Activated T-cell treated with anti-CD3 and anti-CD28 coated beads, Interleukin-2, amount 50 U/mL, for 24 hours (primary cell): ENCODE measurements around the gene ZNF45.
A peak's percentile ranks its signal among the peaks of the same experiment; 100 is the strongest.

Experiments used
- DNase-seq: peaks from one replicate; pipeline ENCODE4 v3.0.0-alpha.2; 2020
- H3K27ac Mint-ChIP-seq: 2 replicates; pipeline ENCODE4 v1.8.0; 2020; ENCODE audit warnings: mild to moderate bottlenecking, mixed read lengths
- H3K27me3 Mint-ChIP-seq: 2 replicates; pipeline ENCODE4 v1.8.0; 2020; ENCODE audit warnings: mixed read lengths
- H3K36me3 Mint-ChIP-seq: 2 replicates; pipeline ENCODE4 v1.8.0; 2020; ENCODE audit warnings: low read depth, mixed read lengths
- H3K4me1 Mint-ChIP-seq: 2 replicates; pipeline ENCODE4 v1.8.0; 2020; ENCODE audit warnings: low read depth, mixed read lengths
- H3K4me3 Mint-ChIP-seq: 2 replicates; pipeline ENCODE4 v1.8.0; 2020; ENCODE audit warnings: mild to moderate bottlenecking, moderate library complexity, mixed read lengths
- H3K9me3 Mint-ChIP-seq: 2 replicates; pipeline ENCODE4 v1.8.0; 2020; ENCODE audit warnings: mixed read lengths

ZNF45 gene

DNA sequence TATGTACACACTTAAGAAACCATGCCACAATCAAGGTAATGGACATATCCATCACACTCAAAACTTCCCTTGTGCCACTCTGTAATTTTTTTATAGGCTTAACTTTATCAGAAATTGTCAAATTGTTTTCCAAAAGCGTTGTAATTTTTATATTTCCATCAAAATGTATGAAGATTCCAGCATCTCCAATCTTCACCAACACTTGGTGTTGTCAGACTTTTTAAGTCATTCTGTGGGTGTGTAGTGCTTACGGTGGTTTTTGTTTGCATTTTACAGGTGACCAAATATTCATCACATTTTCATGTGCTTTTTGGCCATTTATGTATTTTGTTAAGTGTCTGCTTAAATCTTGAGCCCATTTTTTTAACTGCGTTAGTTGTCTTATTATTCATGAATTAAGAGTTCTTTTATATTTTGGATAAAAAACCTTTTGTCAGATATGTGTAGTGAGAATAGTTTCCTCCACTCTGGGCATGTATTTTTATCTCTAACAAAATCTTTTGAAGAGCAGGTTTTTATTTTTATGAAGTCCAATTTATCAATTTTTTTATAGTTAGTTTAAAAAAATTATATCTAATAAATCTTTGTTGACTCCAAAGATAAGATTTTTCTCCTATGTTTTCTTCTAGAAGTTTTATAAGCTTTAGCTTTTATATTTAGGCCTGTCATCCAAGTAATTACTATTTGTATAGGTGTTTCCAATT lies 4.6 kb upstream of the ZNF45 start:
- Mint-ChIP-seq H3K36me3 (peaks cover 6% of the 10 kb centered on the region), H3K27me3 (peaks cover 11% of the 10 kb centered on the region)

DNA sequence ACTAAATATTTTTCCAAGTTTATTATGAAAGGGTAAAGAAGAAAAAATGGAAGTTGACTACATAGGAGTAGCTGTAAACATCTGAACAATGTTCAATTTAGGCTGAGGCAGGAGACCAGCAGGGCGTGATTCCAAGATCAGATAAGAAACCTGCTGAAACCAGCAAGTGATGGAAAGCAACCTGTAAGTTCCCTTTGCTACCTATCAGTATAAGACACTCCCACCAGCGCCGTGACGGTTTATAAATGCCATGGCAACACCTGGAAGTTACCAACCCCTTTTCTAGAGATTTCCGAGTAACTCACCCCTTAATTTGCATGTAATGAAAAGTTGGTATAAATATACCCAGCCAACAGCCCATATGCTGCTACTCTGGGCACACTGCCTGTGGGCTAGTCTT lies 1.1 kb upstream of the ZNF45 start:
- H3K4me1 Mint-ChIP-seq, result peaks cover 29% of the 10 kb centered on the region
- no peak for DNase-seq
- H3K36me3 Mint-ChIP-seq, result peaks cover 37% of the 10 kb centered on the region
- H3K27ac Mint-ChIP-seq, result no peak overlapping the region
- peaks cover 15% of the 10 kb centered on the region for H3K9me3 Mint-ChIP-seq
- no peak overlapping the region for H3K4me3 Mint-ChIP-seq
- H3K27me3 Mint-ChIP-seq, result peaks cover 6% of the 10 kb centered on the region

More for the DNA sequence above, 4.6 kb upstream of the ZNF45 start:
- peaks cover 23% of the 10 kb centered on the region for H3K9me3 Mint-ChIP-seq
- no peak overlapping the region for H3K4me3 Mint-ChIP-seq
- DNase-seq, result no peak
- no peak overlapping the region for H3K27ac Mint-ChIP-seq
- H3K4me1 Mint-ChIP-seq, result peaks cover 8% of the 10 kb centered on the region

DNA sequence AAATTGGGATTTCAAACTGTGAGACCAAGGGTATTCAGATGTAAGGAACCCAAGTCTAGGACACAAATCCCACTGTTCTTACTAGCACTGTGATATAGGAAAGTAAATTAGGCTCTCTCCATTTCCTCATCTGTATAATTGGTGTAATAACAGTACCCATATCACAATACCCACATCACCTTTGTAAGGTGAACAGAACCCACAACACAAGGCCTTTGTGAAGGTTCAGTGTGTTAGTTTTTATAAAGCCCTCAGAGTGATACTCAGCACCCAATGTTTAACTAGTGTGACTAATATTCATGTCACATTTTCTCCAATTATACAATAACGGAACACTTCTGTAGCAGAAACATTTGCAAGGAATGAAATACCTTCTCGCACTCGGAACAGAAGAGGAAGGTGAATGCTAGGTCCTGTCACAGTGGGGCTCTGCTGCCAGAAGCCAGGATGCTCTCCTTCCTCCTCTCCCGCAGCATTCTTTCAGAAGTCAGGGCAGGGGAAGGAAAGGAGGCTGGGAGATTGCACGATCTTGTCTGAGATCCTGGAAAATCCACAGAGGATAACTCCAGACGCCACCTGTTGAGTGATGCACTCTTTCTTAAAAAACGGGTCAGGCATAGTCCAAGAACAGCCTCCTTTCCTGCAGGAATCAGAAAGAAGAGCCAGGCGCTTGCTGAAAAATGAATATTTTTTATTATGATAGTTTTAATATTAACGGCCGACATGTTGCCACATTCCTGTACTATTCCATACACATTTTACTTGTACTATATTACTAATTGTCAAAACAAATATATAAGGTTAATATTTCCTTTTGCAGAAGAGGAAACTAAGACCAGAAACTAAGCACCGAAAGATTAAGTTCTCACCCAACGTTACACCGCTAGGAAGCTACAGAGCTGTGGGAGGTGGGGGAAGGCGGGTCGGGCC lies 762 bp downstream of the ZNF45 start:
- peak overlapping the region; percentile 93 for H3K4me3 Mint-ChIP-seq
- H3K27me3 Mint-ChIP-seq, result no peaks in the 10 kb centered on the region
- peak overlapping the region; percentile 96 for H3K27ac Mint-ChIP-seq
- peaks cover 56% of the 10 kb centered on the region for H3K36me3 Mint-ChIP-seq
- DNase-seq, result no peak
- H3K9me3 Mint-ChIP-seq, result peaks cover 9% of the 10 kb centered on the region
- H3K4me1 Mint-ChIP-seq, result peaks cover 32% of the 10 kb centered on the region

DNA sequence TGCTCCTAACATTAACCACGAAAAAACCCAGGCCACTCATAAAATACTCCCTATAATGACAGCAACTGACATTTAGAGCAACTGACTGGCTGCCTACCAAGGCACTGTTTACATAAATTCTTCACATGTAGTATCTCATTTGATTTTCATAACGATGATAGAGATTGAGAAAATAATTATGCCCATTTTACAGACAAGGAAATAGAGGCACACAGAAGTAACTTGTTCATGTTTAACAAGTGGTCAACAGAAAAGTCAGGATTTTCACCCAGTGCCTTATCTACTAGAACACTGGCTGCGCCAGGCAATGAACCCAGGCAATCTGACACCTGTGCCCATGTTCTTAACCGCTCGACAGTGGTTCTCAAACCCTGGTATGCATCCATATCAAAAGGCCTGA lies 6.3 kb downstream of the ZNF45 start:
- H3K4me3 Mint-ChIP-seq, result no peak overlapping the region

DNA sequence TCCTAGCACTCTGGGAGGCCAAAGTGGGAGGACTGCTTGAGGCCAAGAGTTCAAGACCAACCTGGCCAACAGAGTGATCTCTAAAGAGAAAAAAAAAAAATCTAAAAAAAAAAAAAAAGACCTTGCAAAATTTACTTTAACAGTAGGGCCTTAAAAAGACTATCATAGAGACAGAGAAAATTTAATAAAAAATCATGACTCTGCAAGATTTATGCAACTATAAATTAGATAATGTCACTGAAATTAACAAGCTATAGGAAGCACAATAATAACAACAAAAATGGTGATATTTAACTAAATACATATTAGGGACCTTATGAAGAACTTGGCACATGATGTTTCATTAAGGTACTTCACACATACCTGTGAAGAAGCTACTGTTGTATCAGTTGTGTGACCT lies 11.2 kb downstream of the ZNF45 start:
- no peak overlapping the region for H3K27ac Mint-ChIP-seq
- no peaks in the 10 kb centered on the region for H3K27me3 Mint-ChIP-seq
- DNase-seq, result no peak
- no peaks in the 10 kb centered on the region for H3K4me1 Mint-ChIP-seq
- H3K9me3 Mint-ChIP-seq, result peaks cover 64% of the 10 kb centered on the region
- peaks cover 100% of the 10 kb centered on the region for H3K36me3 Mint-ChIP-seq
- H3K4me3 Mint-ChIP-seq, result no peak overlapping the region

More for the DNA sequence above, 6.3 kb downstream of the ZNF45 start:
- H3K9me3 Mint-ChIP-seq, result peaks cover 37% of the 10 kb centered on the region
- H3K27ac Mint-ChIP-seq, result no peak overlapping the region
- no peaks in the 10 kb centered on the region for H3K27me3 Mint-ChIP-seq
- H3K4me1 Mint-ChIP-seq, result peaks cover 17% of the 10 kb centered on the region
- no peak for DNase-seq
- peaks cover 96% of the 10 kb centered on the region for H3K36me3 Mint-ChIP-seq

DNA sequence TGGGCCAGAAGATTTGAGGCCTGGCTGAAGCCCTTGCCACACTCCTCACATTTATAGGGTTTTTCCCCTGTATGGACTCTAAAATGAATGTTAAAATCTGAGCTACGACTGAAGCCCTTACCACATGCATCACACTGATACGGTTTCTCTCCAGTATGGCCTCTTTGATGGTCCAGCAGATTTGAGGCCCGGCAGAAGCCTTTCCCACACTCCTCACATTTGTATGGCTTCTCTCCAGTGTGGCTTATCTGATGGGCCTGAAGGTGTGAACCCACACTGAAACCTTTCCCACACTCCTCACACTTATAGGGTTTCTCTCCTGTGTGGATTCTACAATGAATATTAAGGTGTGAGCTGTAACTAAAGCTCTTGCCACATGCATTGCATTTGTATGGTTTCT lies 21.0 kb downstream of the ZNF45 start:
- H3K36me3 Mint-ChIP-seq, result peaks cover 96% of the 10 kb centered on the region
- H3K4me1 Mint-ChIP-seq, result no peaks in the 10 kb centered on the region
- peaks cover 91% of the 10 kb centered on the region for H3K9me3 Mint-ChIP-seq

DNA sequence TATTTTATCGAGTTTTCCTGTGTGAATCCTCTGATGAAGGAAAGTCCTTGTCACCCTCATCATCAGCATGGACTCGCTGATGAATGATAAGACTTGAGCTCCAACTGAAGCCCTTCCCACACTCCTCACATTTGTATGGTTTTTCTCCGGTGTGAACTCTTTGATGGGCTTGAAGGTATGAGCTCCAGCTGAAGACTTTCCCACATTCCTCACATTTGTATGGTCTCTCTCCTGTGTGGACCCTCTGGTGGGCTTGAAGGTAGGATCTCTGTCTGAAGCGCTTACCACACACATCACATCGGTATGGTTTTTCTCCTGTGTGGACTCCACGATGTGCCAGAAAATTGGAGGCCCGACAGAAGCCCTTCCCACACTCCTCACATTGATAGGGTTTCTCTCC lies 21.7 kb downstream of the ZNF45 start:
- Mint-ChIP-seq H3K9me3 (peaks cover 89% of the 10 kb centered on the region), H3K36me3 (peaks cover 91% of the 10 kb centered on the region)

More for the DNA sequence above, 21.0 kb downstream of the ZNF45 start:
- H3K27ac Mint-ChIP-seq, result no peak overlapping the region
- H3K4me3 Mint-ChIP-seq, result no peak overlapping the region
- no peak for DNase-seq
- H3K27me3 Mint-ChIP-seq, result no peaks in the 10 kb centered on the region

DNA sequence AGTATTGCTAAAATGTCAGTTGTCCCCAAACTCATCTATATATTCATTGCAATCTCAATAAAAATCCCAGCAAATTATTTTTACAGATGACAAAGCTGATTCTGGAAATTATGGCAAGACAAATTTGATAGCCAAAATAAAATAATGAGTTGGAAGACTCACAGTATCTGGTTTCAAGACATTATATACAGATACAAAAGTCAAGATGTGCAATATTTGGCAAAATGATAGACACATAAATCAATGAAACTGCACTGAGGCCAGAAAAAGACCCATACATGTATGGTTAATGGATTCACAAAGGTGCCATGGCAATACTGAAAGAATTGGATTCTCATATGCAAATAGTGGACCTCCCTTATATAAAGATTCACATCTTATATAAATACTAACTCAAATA lies 24.2 kb downstream of the ZNF45 start:
- peaks cover 85% of the 10 kb centered on the region for H3K36me3 Mint-ChIP-seq
- H3K4me3 Mint-ChIP-seq, result no peak overlapping the region
- H3K4me1 Mint-ChIP-seq, result no peaks in the 10 kb centered on the region
- no peak overlapping the region for H3K27ac Mint-ChIP-seq
- H3K9me3 Mint-ChIP-seq, result peaks cover 91% of the 10 kb centered on the region
- no peaks in the 10 kb centered on the region for H3K27me3 Mint-ChIP-seq
- DNase-seq, result no peak

More for the DNA sequence above, 21.7 kb downstream of the ZNF45 start:
- H3K4me1 Mint-ChIP-seq, result no peaks in the 10 kb centered on the region
- no peak overlapping the region for H3K4me3 Mint-ChIP-seq
- no peaks in the 10 kb centered on the region for H3K27me3 Mint-ChIP-seq
- H3K27ac Mint-ChIP-seq, result no peak overlapping the region
- DNase-seq, result no peak

DNA sequence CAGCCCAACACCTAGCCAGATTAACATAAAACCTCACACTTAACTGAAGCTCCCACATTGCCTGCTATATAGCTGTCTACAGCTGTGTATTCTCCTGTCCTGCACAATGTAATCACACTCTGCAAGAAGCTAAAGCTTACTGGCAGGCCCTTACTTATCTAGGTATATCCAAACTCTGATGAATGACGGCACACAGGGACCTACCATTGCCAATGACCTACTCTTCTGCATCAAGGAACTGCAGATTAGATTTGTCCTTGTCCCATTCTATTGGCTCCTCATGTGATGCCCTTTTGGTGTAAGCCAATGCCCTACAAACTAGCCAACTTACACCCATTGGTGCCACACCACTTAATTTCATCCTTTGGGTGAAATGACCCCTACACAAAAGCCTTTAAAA lies 26.4 kb downstream of the ZNF45 start:
- Mint-ChIP-seq H3K9me3 (peaks cover 85% of the 10 kb centered on the region), H3K36me3 (peaks cover 78% of the 10 kb centered on the region), H3K27me3 (no peaks in the 10 kb centered on the region), H3K27ac (no peak overlapping the region), H3K4me1 (no peaks in the 10 kb centered on the region), H3K4me3 (no peak overlapping the region)
- DNase-seq, result no peak

DNA sequence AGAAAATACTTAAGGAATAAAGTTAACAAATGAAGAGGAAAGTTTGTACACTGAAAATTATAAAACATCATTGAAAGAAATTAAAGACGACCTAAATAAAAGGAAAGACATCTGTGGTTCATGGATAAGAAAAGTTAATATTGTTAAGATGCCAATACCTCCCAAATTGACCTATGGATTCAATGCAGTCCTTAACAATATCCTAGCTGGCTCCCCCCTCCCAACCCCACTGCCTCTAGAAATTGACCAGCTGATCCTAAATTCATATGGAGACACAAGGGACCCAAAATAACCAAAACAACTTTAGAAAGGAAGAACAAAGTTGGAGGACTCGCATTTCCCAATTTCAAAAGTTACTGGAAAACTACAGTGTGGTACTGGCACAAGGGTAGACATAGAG lies 28.3 kb downstream of the ZNF45 start:
- H3K27ac Mint-ChIP-seq, result no peak overlapping the region
- no peaks in the 10 kb centered on the region for H3K27me3 Mint-ChIP-seq
- no peak for DNase-seq
- peaks cover 8% of the 10 kb centered on the region for H3K4me1 Mint-ChIP-seq
- peaks cover 75% of the 10 kb centered on the region for H3K36me3 Mint-ChIP-seq
- peaks cover 77% of the 10 kb centered on the region for H3K9me3 Mint-ChIP-seq
- H3K4me3 Mint-ChIP-seq, result no peak overlapping the region

DNA sequence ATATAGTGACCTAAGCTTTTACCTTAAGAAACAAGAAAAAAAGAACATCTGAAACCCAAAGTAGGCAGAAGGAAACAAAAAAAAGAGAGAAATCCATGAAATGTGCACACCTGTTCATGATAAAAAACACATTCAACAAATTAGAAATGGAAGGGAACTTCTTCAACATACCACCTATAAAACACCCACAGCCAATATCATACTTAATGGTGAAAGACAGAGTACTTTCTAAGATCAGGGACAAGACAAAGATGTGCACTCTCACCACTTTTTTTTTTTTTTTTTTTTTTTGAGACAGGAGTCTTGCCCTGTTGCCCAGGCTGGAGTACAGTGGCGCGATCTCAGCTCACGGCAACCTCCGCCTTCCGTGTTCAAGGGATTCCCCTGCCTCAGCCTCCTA lies 29.2 kb downstream of the ZNF45 start:
- no peak for DNase-seq
- Mint-ChIP-seq H3K9me3 (peaks cover 75% of the 10 kb centered on the region), H3K4me3 (no peak overlapping the region), H3K27me3 (no peaks in the 10 kb centered on the region), H3K4me1 (peaks cover 16% of the 10 kb centered on the region), H3K27ac (no peak overlapping the region), H3K36me3 (peaks cover 75% of the 10 kb centered on the region)

DNA sequence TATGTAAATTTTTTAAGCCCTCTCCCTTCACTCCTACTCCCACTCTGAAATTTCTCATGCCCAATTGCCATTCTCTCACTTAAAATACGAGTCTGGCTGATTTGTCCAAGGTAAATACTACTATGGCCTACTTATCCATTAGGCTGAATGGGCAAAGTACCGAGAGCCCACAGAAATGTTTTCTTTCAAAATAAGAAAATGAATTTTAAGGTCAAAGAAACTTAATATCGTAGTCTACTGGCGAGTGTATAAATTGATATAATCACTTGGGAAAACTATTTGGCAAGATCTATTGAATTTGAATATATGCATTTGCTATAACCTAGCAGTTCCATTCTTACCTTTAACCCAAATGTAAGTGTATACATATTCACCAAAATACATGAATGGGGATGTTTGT lies 32.7 kb downstream of the ZNF45 start:
- H3K4me3 Mint-ChIP-seq, result peak overlapping the region; percentile 84
- peak overlapping the region; percentile 87 for H3K27ac Mint-ChIP-seq
- H3K36me3 Mint-ChIP-seq, result peaks cover 81% of the 10 kb centered on the region
- H3K9me3 Mint-ChIP-seq, result peaks cover 69% of the 10 kb centered on the region
- H3K4me1 Mint-ChIP-seq, result peaks cover 20% of the 10 kb centered on the region
- no peak for DNase-seq
- H3K27me3 Mint-ChIP-seq, result no peaks in the 10 kb centered on the region

DNA sequence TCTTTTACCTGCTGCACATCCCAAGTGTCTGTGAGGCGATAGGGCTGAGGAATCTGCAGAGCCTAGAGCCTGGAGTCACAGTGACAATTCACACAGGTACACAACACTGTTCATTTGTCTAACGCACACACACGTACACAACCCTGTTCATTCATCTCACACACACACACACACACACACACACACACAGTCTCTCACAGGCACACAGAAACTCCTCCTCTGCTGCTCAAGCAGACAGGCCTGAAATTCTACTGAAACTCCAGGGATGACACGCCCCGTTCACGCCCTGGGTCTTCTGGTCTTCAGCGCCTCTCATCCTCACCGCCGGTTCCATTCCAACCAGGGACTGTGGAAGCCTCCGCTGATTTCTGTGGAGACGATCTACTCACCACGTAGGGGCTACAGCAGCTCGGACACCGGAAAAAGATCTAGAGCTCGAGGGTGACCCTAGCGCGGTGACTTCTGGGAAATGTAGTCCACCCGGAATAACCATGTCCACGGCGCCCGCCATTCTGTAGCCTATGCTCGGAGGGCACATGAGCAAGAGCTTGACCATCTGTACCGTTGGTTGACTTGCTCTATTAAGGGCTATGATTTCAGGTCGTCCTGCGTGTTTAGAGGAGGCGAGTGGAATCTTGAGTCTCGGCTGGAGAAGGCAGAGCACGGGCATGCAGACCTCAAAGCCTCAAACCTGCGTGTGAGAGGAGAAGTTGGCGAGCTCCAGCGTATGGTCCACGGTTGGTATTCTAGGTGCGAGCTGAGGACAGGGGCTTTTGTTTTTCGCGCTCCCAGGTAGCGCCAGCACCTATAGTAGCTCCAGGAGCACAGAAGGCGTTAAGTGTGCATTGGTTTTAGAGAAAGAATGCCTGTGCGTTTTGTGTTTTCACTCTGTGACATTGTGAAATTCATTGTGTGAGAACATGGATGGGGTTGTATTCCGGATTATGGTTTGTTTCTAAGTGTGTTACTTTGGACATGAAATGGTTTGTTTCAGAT lies 33.4 kb downstream of the ZNF45 start:
- Mint-ChIP-seq H3K4me3 (peak overlapping the region; percentile 84), H3K27ac (peak overlapping the region; percentile 87), H3K4me1 (peaks cover 20% of the 10 kb centered on the region), H3K27me3 (no peaks in the 10 kb centered on the region), H3K9me3 (peaks cover 66% of the 10 kb centered on the region), H3K36me3 (peaks cover 80% of the 10 kb centered on the region)
- DNase-seq, result peak; percentile 80

DNA sequence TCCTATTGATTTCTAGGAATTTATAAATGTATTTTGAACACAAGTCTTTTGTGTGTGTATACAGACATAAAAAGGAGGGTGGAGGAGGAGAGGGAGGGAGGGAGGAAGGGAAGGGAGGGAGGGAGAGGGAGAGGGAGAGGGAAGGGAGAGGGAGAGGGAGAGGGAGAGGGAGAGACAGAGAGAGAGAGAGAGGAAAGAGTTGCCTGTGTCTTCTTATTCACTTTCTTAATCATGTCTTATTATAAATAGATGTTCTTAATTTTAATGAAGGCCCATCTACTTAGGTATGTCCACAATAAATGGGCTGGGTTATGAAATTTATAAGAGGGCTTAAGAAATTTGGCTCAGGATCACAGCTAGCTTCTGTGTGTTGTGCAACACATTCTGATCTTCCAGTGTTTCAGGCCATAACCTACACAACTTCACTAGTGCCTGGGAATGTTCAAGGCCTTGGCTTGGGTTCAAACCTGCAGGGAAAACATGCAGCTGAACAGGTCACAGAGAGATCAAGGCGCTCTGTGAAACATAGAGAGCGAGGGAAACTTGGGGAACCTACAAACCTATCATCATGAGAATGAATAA lies 39.3 kb downstream of the ZNF45 start:
- Mint-ChIP-seq H3K27ac (no peak overlapping the region), H3K4me1 (peaks cover 2% of the 10 kb centered on the region), H3K36me3 (peaks cover 53% of the 10 kb centered on the region), H3K4me3 (no peak overlapping the region), H3K27me3 (no peaks in the 10 kb centered on the region), H3K9me3 (peaks cover 69% of the 10 kb centered on the region)
- DNase-seq, result no peak
